Esophagus squamous epithelium (tissue), 5 donors: ENCODE data around the gene RNF144A. TPM values are rescaled to one million over a fixed set of nuclear protein-coding genes. Genes with fewer than 3 reads are reported as not detected.

ENCODE experiments used
- DNase-seq: peaks from one replicate; lab custom pipeline; 2025; lab: John Stamatoyannopoulos, UW
- H3K27ac ChIP-seq, 4 donors: fragments of 200-600 bp; sonication (generic); one replicate each; pipeline ENCODE4 v1.5.1; 2016 to 2019; ENCODE audit warnings: mild to moderate bottlenecking in 1 of 4
- H3K27me3 ChIP-seq, 4 donors: fragments of 200-600 bp; sonication (generic); 1 replicate in 3 of 4; 2 replicates in 1 of 4; pipeline versions ENCODE4 v1.5.1 to v1.6.0; 2017 to 2021; ENCODE audit warnings: antibody characterized with exemption in 1 of 4
- H3K36me3 ChIP-seq, 3 donors: fragments of 200-600 bp; sonication (generic); one replicate each; pipeline ENCODE4 v1.5.1; 2016 to 2019
- H3K4me1 ChIP-seq, 3 donors: fragments of 200-600 bp; sonication (generic); one replicate each; pipeline ENCODE4 v1.5.1; 2017 to 2019
- H3K4me3 ChIP-seq, 4 donors: fragments of 200-600 bp; sonication (generic); 1 replicate in 3 of 4; 2 replicates in 1 of 4; pipeline ENCODE4 v1.5.1; 2016 to 2019; ENCODE audit warnings: mild to moderate bottlenecking in 2 of 4, moderate library complexity in 1 of 4
- H3K9me3 ChIP-seq, 3 donors: fragments of 200-600 bp; sonication (generic); one replicate each; pipeline ENCODE4 v1.5.1; 2016 to 2019
- CTCF ChIP-seq, 6 experiments: fragments of 450-650 bp in 4 of 6; fragments of 200-600 bp in 2 of 6; sonication (generic) in 2 of 6; IDR thresholded peaks; one replicate each; pipeline ENCODE4 v1.5.1; 2016 to 2019; ENCODE audit warnings: antibody characterized with exemption in 6 of 6, mild to moderate bottlenecking in 4 of 6, moderate library complexity in 4 of 6
- POLR2A ChIP-seq, 4 donors: fragments of 450-650 bp; IDR thresholded peaks; one replicate each; pipeline ENCODE4 v1.6.1; 2017; ENCODE audit warnings: antibody characterized with exemption in 4 of 4, mild to moderate bottlenecking in 4 of 4, moderate library complexity in 3 of 4
- WGBS, 2 donors: methylation state at CpG; one replicate each; pipeline ENCODE4 v1.1.5; 2018; 5-methylcytosine and 5-hydroxymethylcytosine counted together
- intact Hi-C: fragments of 100-400 bp; cut with DNase I; formaldehyde crosslinking; loops from one replicate; pipeline ENCODE4 v1.15.0; 2022
- total RNA-seq, 4 donors: library from RNA; depleted of rRNA; stranded (reverse); fragments of >200 nt; gene quantifications; one replicate each; pipeline ENCODE4 v1.1.0, GENCODE V29; 2016
- donor health status: DM: yes; HTN: yes; CAD: no.

The RNF144A gene
- total RNA-seq, 4 donors from 2014 or later = 6.2 to 11.6 (median 8.2) TPM

- Histone ChIP-seq H3K9me3 (no peaks in the 10 kb centered on the region), H3K4me3 (no peak overlapping the region), H3K36me3 (no peaks in the 10 kb centered on the region), H3K4me1 (peaks cover 0 to 41% (median 0%) of the 10 kb centered on the region in 3 donors), H3K27ac (no peak overlapping the region), H3K27me3 (no peaks in the 10 kb centered on the region)
- TF ChIP-seq POLR2A (IDR thresholded peaks at IDR 0.05) (no peak), CTCF (IDR thresholded peaks at IDR 0.05) (no peak)
- WGBS, 2 donors = 92 to 96% methylated on average over 16 to 19 of the region's 19 CpGs
- DNase-seq = no peak
- intact Hi-C loops = no loop called here
Measured at GRCh38 chr2:6924101-6924923, 7.1 kb downstream of the RNF144A start.

- no peak for DNase-seq
- Histone ChIP-seq H3K4me1 (peaks cover 0 to 41% (median 0%) of the 10 kb centered on the region in 3 donors), H3K27me3 (no peaks in the 10 kb centered on the region), H3K9me3 (no peaks in the 10 kb centered on the region), H3K36me3 (no peaks in the 10 kb centered on the region), H3K27ac (no peak overlapping the region), H3K4me3 (no peak overlapping the region)
- WGBS, 2 donors = 69 to 75% methylated on average over 7 of the region's 7 CpGs
- intact Hi-C loops = no loop called here
- TF ChIP-seq POLR2A (IDR thresholded peaks at IDR 0.05) = no peak
- no peak for TF ChIP-seq CTCF (IDR thresholded peaks at IDR 0.05)
Measured at GRCh38 chr2:6924924-6925409, 7.8 kb downstream of the RNF144A start.

DNA sequence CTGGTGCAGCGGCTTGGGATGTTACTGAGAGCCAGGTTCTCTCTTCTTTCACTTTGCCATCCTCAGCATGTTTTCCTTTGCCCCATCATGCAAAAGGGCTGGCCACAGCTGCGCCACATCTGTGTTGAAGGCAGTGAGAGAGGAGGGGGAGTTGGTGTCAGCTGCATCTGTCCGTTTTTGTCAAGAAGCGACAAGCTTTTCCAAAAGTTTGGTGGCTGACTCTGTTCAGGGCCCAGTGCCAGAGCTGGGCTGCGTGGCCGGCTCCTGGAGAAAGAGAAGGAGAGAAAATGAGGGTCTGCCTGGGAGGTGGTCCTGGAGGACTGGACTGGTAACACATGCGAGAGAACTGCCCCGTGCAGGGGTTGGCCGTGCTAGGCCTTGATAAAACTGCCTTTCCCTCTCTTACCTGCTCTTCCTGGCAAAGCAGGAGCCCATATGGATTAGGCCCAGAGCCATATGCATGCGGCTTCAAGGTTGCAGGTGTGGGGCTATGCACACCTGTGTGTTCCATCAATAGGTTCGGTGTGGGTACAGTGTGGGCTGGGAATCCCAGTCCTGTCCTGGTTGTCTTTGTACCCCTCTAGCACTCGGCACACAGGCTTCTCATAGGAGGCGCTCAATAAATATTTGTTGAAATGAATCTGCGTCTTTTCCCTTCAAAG, 9.0 kb downstream of the RNF144A start:
- no peak overlapping the region for H3K27ac ChIP-seq
- H3K4me1 ChIP-seq = peaks cover 0 to 31% (median 0%) of the 10 kb centered on the region in 3 donors
- no peak overlapping the region for H3K4me3 ChIP-seq
- no peaks in the 10 kb centered on the region for H3K36me3 ChIP-seq
- intact Hi-C loops = no loop called here
- H3K9me3 ChIP-seq = no peaks in the 10 kb centered on the region
- H3K27me3 ChIP-seq = no peaks in the 10 kb centered on the region
- TF ChIP-seq POLR2A (IDR thresholded peaks at IDR 0.05) = no peak
- no peak for TF ChIP-seq CTCF (IDR thresholded peaks at IDR 0.05)
- WGBS, 2 donors = 87 to 89% methylated on average over 8 to 14 of the region's 14 CpGs
- DNase-seq = no peak

GRCh38 chr2:6927186-6927585, 10.0 kb downstream of the RNF144A start:
- Histone ChIP-seq H3K27me3 (no peaks in the 10 kb centered on the region), H3K4me1 (peaks cover 0 to 23% (median 0%) of the 10 kb centered on the region in 3 donors), H3K36me3 (no peaks in the 10 kb centered on the region), H3K27ac (no peak overlapping the region), H3K4me3 (no peak overlapping the region), H3K9me3 (no peaks in the 10 kb centered on the region)
- WGBS, 2 donors = 64 to 86% methylated on average over 1 of the region's 3 CpGs
- intact Hi-C loops = no loop called here
- TF ChIP-seq POLR2A (IDR thresholded peaks at IDR 0.05) (no peak), CTCF (IDR thresholded peaks at IDR 0.05) (no peak)
- DNase-seq = no peak

DNA sequence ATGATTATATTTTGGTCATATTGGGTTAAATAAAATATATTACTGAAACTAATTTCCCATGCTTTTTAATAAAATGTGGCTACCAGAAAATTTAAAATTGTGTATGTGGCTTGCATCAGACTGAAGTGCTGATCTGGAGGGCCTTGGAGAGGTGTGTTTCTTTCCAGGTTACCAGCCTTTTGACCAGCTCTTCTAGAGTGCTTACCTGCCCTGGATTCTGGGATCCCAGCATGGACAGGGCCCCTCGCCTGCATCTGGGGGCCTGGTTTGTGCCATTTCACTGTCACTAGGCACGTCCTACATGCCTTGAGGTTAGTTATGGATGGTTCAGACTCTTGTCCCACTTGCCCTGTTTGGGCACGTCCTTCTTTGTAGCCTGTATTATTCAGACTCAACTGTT, 10.5 kb downstream of the RNF144A start:
- H3K9me3 ChIP-seq = no peaks in the 10 kb centered on the region
- H3K27me3 ChIP-seq = no peaks in the 10 kb centered on the region
- WGBS, 2 donors = 75 to 79% methylated on average over 2 to 3 of the region's 3 CpGs
- no peak for DNase-seq
- no peak for TF ChIP-seq CTCF (IDR thresholded peaks at IDR 0.05)
- TF ChIP-seq POLR2A (IDR thresholded peaks at IDR 0.05) = no peak
- H3K4me3 ChIP-seq = no peak overlapping the region
- peaks cover 0 to 17% (median 0%) of the 10 kb centered on the region in 3 donors for H3K4me1 ChIP-seq
- no peaks in the 10 kb centered on the region for H3K36me3 ChIP-seq
- H3K27ac ChIP-seq = no peak overlapping the region
- intact Hi-C loops = no loop called here
